ENCODE data around the gene SMOC2. TPM values are rescaled to one million over a fixed set of nuclear protein-coding genes. Genes with fewer than 3 reads are reported as not detected.

Gene SMOC2
- total and polyA plus RNA-seq, 12 donors: 6.6 to 39.1 (median 17.6) TPM

DNA sequence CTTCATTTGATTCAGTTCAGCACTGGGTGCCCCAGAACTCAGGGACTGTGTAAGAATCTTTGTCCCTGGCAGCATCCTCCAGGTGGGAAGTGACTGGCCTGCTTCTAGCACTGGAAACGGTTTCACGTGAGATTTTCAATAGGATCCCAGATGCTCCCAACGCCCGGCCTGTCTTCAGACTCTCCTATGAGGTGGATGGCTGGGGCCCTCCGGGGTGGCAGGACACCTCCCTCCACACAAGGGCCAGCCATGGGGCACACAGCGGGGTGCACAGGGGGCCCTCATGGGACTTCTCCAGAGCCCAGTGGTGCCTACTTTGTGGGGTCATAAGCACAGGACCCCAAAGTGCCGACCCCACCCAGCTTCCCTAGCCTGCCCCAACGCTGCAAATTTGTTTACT, 72.8 kb downstream of the SMOC2 start:
- no peak overlapping the region for H3K4me3 ChIP-seq
- ATAC-seq (peak in 3 of 8 donors; percentile 21 to 40 (median 22)), DNase-seq (no peak)
- peak overlapping the region in 5 of 10 donors; percentile 2 to 55 (median 29) for H3K27ac ChIP-seq
- 65 to 70% methylated on average over 8 of the region's 8 CpGs for WGBS, 2 donors
- peaks cover 0 to 14% (median 0%) of the 10 kb centered on the region in 9 donors for H3K36me3 ChIP-seq
- no peaks in the 10 kb centered on the region for H3K9me3 ChIP-seq
- H3K4me1 ChIP-seq: peaks cover 0 to 19% (median 0%) of the 10 kb centered on the region in 9 donors
- peaks cover 0 to 12% (median 0%) of the 10 kb centered on the region in 7 donors for H3K27me3 ChIP-seq
- TF ChIP-seq, protein P1, sequence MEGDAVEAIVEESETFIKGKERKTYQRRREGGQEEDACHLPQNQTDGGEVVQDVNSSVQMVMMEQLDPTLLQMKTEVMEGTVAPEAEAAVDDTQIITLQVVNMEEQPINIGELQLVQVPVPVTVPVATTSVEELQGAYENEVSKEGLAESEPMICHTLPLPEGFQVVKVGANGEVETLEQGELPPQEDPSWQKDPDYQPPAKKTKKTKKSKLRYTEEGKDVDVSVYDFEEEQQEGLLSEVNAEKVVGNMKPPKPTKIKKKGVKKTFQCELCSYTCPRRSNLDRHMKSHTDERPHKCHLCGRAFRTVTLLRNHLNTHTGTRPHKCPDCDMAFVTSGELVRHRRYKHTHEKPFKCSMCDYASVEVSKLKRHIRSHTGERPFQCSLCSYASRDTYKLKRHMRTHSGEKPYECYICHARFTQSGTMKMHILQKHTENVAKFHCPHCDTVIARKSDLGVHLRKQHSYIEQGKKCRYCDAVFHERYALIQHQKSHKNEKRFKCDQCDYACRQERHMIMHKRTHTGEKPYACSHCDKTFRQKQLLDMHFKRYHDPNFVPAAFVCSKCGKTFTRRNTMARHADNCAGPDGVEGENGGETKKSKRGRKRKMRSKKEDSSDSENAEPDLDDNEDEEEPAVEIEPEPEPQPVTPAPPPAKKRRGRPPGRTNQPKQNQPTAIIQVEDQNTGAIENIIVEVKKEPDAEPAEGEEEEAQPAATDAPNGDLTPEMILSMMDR (IDR thresholded peaks at IDR 0.05): no peak
- intact Hi-C loops (cut with DNase I): no loop called here

DNA sequence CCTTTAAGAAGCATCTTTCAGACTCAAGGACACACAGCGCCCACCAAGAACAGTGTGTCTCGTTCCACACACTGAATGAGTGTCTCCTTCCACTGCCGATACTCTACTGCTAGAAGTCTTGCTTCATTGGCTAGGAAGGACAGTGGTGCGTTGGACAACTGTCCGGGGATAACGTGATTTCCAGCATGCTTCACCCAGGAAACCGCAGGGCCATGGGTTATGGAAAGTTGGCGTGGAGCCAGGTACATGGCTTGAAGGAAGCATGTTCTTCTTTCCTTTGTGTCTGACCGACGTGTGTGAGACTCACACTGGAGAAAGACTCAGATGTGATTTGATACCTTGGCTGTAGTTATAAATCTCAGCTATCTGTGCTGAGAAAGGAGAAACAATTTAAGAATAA, 73.2 kb downstream of the SMOC2 start:
- TF ChIP-seq, protein P1 (IDR thresholded peaks at IDR 0.05): no peak
- peaks cover 0 to 12% (median 0%) of the 10 kb centered on the region in 7 donors for H3K27me3 ChIP-seq
- H3K4me3 ChIP-seq: no peak overlapping the region
- no peaks in the 10 kb centered on the region for H3K9me3 ChIP-seq
- DNase-seq (peak; percentile 70 to 85), ATAC-seq (peak; percentile 59 to 89 (median 78))
- peaks cover 0 to 19% (median 0%) of the 10 kb centered on the region in 9 donors for H3K4me1 ChIP-seq
- peak overlapping the region in 5 of 10 donors; percentile 7 to 55 (median 29) for H3K27ac ChIP-seq
- peaks cover 0 to 14% (median 0%) of the 10 kb centered on the region in 9 donors for H3K36me3 ChIP-seq
- WGBS, 2 donors: 31 to 38% methylated on average over 10 of the region's 10 CpGs
- intact Hi-C loops (cut with DNase I): no loop called here

DNA sequence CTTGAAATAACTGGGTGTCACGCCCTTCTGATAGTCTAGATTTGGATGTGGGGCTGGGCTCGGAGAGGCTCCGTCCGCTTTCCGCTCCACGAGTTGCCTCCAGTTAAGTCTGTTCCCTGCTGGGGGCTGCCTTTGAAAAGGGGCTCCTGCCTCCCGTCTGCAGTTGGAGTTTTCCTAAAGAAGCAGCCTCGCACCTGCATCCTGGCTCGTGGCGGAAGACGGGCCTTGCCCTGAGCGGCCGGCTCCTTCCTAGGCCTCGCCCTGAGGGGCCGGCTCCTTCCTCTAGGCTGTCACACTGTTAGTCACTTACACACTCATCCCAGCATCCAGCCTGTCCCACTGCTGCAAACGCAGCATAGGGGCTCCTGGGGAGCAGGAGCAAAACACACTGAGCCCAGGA, 74.4 kb downstream of the SMOC2 start:
- Histone ChIP-seq H3K36me3 (peaks cover 0 to 9% (median 0%) of the 10 kb centered on the region in 9 donors), H3K27ac (no peak overlapping the region), H3K9me3 (no peaks in the 10 kb centered on the region), H3K4me3 (no peak overlapping the region), H3K27me3 (peaks cover 0 to 12% (median 0%) of the 10 kb centered on the region in 7 donors), H3K4me1 (peaks cover 0 to 19% (median 0%) of the 10 kb centered on the region in 9 donors)
- intact Hi-C loops (cut with DNase I): no loop called here
- TF ChIP-seq, protein P1 (IDR thresholded peaks at IDR 0.05): no peak
- DNase-seq (no peak), ATAC-seq (no peak)
- WGBS, 2 donors: 68 to 69% methylated on average over 16 of the region's 16 CpGs

DNA sequence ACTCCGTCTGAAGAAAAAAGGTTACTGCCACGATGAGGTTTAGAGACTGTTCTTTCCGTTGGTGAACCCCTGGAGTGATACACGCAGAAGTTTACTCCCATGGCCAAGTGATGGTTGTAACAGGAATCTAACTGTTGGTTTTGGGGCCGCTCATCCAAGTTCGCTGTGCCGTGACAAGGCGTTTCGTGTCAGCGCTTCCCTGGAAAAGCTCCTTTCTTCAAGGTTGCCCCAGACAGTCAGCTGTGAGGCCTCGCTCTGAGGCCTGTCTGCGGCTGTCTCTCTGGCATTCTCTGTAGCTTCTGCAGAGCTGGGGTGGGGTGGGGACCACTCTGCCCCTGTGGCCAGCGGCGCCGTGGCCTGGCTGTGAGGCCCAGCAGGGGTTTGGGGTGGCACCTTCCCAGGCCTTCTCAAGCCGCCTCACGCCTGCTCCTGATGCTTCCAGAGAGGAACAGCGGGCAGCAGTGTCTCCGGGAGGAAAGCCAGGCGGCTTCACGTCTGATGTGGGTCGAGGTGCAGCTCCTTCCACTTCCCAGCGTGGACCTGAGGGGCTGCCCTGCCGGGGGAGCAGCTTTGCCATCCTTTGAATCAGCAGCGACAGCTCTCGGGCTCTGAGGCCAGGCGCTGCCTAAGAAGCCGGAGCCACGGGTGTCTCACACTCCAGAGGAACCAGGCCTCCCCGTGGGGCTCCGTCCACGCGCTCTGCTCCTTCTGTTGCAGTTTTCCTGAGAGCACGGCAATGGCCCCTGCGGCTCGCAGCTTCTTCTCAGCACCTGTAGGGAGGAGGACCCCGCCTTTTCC, 76.2 kb downstream of the SMOC2 start:
- WGBS, 2 donors: 85 to 89% methylated on average over 37 of the region's 37 CpGs
- intact Hi-C loops (cut with DNase I): no loop called here
- ATAC-seq (no peak), DNase-seq (no peak)
- H3K27me3 ChIP-seq: peaks cover 0 to 8% (median 0%) of the 10 kb centered on the region in 7 donors
- no peaks in the 10 kb centered on the region for H3K9me3 ChIP-seq
- TF ChIP-seq, protein P1 (IDR thresholded peaks at IDR 0.05): no peak
- peaks cover 0 to 19% (median 0%) of the 10 kb centered on the region in 9 donors for H3K4me1 ChIP-seq
- no peak overlapping the region for H3K4me3 ChIP-seq
- H3K27ac ChIP-seq: no peak overlapping the region
- peaks cover 0 to 5% (median 0%) of the 10 kb centered on the region in 9 donors for H3K36me3 ChIP-seq
